NCI-H2171 treated with DMSO at 0.1 percent for 48 hours (cell line): Measurements from ENCODE around the gene ZNF8.
A peak's percentile ranks its signal among the peaks of the same experiment; 100 is the strongest.
"Not testable (repeated sequence)": the region's sequence is repeated elsewhere in the genome, so short reads cannot be mapped to it uniquely, and the experiment has no call there.

Source experiments
- DNase-seq: peaks from one replicate; lab custom pipeline; 2025; lab: John Stamatoyannopoulos, UW

The ZNF8 gene

GRCh38 chr19:58278541-58279041 lies at the start of gene ZNF8:
ZNF8 (plus strand) TSS chr19:58278955; CDS start chr19:58279082, 127 bp downstream.
- peak; percentile 97 for DNase-seq

GRCh38 chr19:58229255-58229639 lies 49.5 kb upstream of the ZNF8 start:
- DNase-seq = no peak

- no peak for DNase-seq
Observed at GRCh38 chr19:58237324-58237723, 41.4 kb upstream of the ZNF8 start.

- DNase-seq = no peak
Observed at GRCh38 chr19:58243351-58243750, 35.4 kb upstream of the ZNF8 start.

- DNase-seq = no peak
Observed at GRCh38 chr19:58248886-58249285, 29.9 kb upstream of the ZNF8 start.

GRCh38 chr19:58252102-58252685 lies 26.6 kb upstream of the ZNF8 start:
- peak; percentile 22 for DNase-seq

- DNase-seq = not testable (repeated sequence)
Observed at GRCh38 chr19:58258259-58258658, 20.5 kb upstream of the ZNF8 start.

GRCh38 chr19:58261600-58261967 lies 17.2 kb upstream of the ZNF8 start:
- DNase-seq = no peak

- peak; percentile 5 for DNase-seq
Observed at GRCh38 chr19:58261968-58262921, 16.5 kb upstream of the ZNF8 start.

- DNase-seq = no peak
Observed at GRCh38 chr19:58262922-58263296, 15.8 kb upstream of the ZNF8 start.

- no peak for DNase-seq
Observed at GRCh38 chr19:58265100-58265499, 13.7 kb upstream of the ZNF8 start.

GRCh38 chr19:58268344-58268743 lies 10.4 kb upstream of the ZNF8 start:
- no peak for DNase-seq

- DNase-seq = no peak
Observed at GRCh38 chr19:58274771-58275201, 4.0 kb upstream of the ZNF8 start.

GRCh38 chr19:58275564-58275963 lies 3.2 kb upstream of the ZNF8 start:
- no peak for DNase-seq

- DNase-seq = no peak
Observed at GRCh38 chr19:58277197-58277596, 1.6 kb upstream of the ZNF8 start.

- no peak for DNase-seq
Observed at GRCh38 chr19:58277748-58278540, 811 bp upstream of the ZNF8 start.

GRCh38 chr19:58279042-58279924 lies 528 bp downstream of the ZNF8 start:
- DNase-seq = peak; percentile 48

GRCh38 chr19:58279925-58280316 lies 1.2 kb downstream of the ZNF8 start:
- no peak for DNase-seq

GRCh38 chr19:58284199-58284598 lies 5.4 kb downstream of the ZNF8 start:
- DNase-seq = peak; percentile 4

- DNase-seq = no peak
Observed at GRCh38 chr19:58291943-58292342, 13.2 kb downstream of the ZNF8 start.

GRCh38 chr19:58294743-58295374 lies 16.1 kb downstream of the ZNF8 start:
- no peak for DNase-seq
